Measurements from ENCODE around the gene USP6.

- no peak for TF ChIP-seq CTCF (IDR thresholded peaks at IDR 0.05 in 2 of 3, conservative IDR thresholded peaks at IDR 0.05 in 1 of 3; ENCODE audit: borderline replicate concordance in 1 of 3, insufficient read depth in 1 of 3, low read depth in 2 of 3, low read length in 2 of 3)
- TF ChIP-seq SP1 (IDR thresholded peaks at IDR 0.05; ENCODE audit: low read depth) = no peak
Observed at GRCh38 chr17:5120036-5120435, 4.2 kb downstream of the USP6 start.
